Urinary bladder (tissue), 4 donors: ENCODE results near the gene KRTAP29-1. TPM values are rescaled to one million over a fixed set of nuclear protein-coding genes. Genes with fewer than 3 reads are reported as not detected.
"Not testable (repeated sequence)": the region's sequence is repeated elsewhere in the genome, so short reads cannot be mapped to it uniquely, and the experiment has no call there.

ENCODE experiments used
- DNase-seq: peaks from one replicate; pipeline ENCODE4 v3.0.0-alpha.2; 2015; ENCODE audit errors: extremely low spot score
- H3K27ac ChIP-seq: one replicate; pipeline ENCODE4 v1.5.1; 2013; ENCODE audit warnings: low read depth, mild to moderate bottlenecking, moderate library complexity
- H3K36me3 ChIP-seq: one replicate; pipeline ENCODE4 v1.6.1; 2013; ENCODE audit warnings: mild to moderate bottlenecking, moderate library complexity; ENCODE audit not compliant: insufficient read depth
- H3K4me1 ChIP-seq: one replicate; pipeline ENCODE4 v1.6.1; 2013; ENCODE audit warnings: mild to moderate bottlenecking, moderate library complexity; ENCODE audit not compliant: insufficient read depth
- H3K4me3 ChIP-seq: one replicate; pipeline ENCODE4 v1.5.1; 2013; ENCODE audit warnings: low read depth, low read length
- WGBS: extraction: QIAGEN DNeasy Blood & Tissue Kit; methylation state at CpG from one replicate; pipeline ENCODE4 v1.1.7; 2013; 5-methylcytosine and 5-hydroxymethylcytosine counted together
- polyA plus RNA-seq: library from polyadenylated mRNA; stranded (reverse); fragments of 200-250 nt; gene quantifications from one replicate; pipeline ENCODE4 v1.2.3, GENCODE V29; 2013
- total RNA-seq: library from RNA; depleted of rRNA; stranded (reverse); fragments of >200 nt; gene quantifications from one replicate; pipeline ENCODE4 v1.2.3, GENCODE V29; 2014
- donor health status: healthy with polysubstance abuse.
- donor health status: healthy.

Gene KRTAP29-1
- total RNA-seq (not detected), polyA plus RNA-seq (not detected)

- Histone ChIP-seq H3K4me1 (no peaks in the 10 kb centered on the region), H3K4me3 (no peak within 1 kb of the TSS), H3K36me3 (no peaks in the 10 kb centered on the region), H3K27ac (no peak within 1 kb of the TSS)
- 65% methylated on average over 11 of the region's 11 CpGs for WGBS
- no peak for DNase-seq
Measured at GRCh38 chr17:41301916-41302901, at the start of gene KRTAP29-1. TSS of gene KRTAP29-1 (minus strand) at chr17:41302851. CDS start at chr17:41302851, 0 bp downstream.

- no peak for DNase-seq
- H3K4me1 ChIP-seq, result no peaks in the 10 kb centered on the region
- H3K36me3 ChIP-seq, result no peaks in the 10 kb centered on the region
- 83% methylated on average over 2 of the region's 2 CpGs for WGBS
- no peak overlapping the region for H3K27ac ChIP-seq
- H3K4me3 ChIP-seq, result no peak overlapping the region
Measured at GRCh38 chr17:41351177-41351576, 48.5 kb upstream of the KRTAP29-1 start.

GRCh38 chr17:41350381-41350878 lies 47.8 kb upstream of the KRTAP29-1 start, which contains the start of gene KRT33A:
TSS of gene KRT33A (minus strand) at chr17:41350828. CDS start at chr17:41350767, 61 bp downstream.
- H3K27ac ChIP-seq, H3K36me3 ChIP-seq, H3K4me3 ChIP-seq, H3K4me1 ChIP-seq, DNase-seq: not testable (repeated sequence)
- 89% methylated on average over 16 of the region's 16 CpGs for whole genome bisulfite sequencing

GRCh38 chr17:41347869-41348760 lies 45.5 kb upstream of the KRTAP29-1 start:
- H3K36me3 ChIP-seq, result no peaks in the 10 kb centered on the region
- H3K4me1 ChIP-seq, result no peaks in the 10 kb centered on the region
- H3K27ac ChIP-seq, result no peak overlapping the region
- DNase-seq, result no peak
- no peak overlapping the region for H3K4me3 ChIP-seq
- WGBS, result 80% methylated on average over 7 of the region's 7 CpGs

GRCh38 chr17:41346421-41346820 lies 43.8 kb upstream of the KRTAP29-1 start:
- H3K4me1 ChIP-seq, H3K27ac ChIP-seq, H3K36me3 ChIP-seq, H3K4me3 ChIP-seq, DNase-seq: not testable (repeated sequence)
- WGBS, result 93% methylated on average over 16 of the region's 16 CpGs

- DNase-seq, result no peak
- 82% methylated on average over 3 of the region's 3 CpGs for WGBS
- H3K27ac ChIP-seq, result no peak overlapping the region
- H3K4me1 ChIP-seq, result no peaks in the 10 kb centered on the region
- no peak overlapping the region for H3K4me3 ChIP-seq
- no peaks in the 10 kb centered on the region for H3K36me3 ChIP-seq
Measured at GRCh38 chr17:41345992-41346391, 43.3 kb upstream of the KRTAP29-1 start.

- no peak for DNase-seq
- Histone ChIP-seq H3K36me3 (no peaks in the 10 kb centered on the region), H3K27ac (no peak overlapping the region), H3K4me1 (no peaks in the 10 kb centered on the region), H3K4me3 (no peak overlapping the region)
- 77% methylated on average over 3 of the region's 3 CpGs for WGBS
Measured at GRCh38 chr17:41343029-41343428, 40.4 kb upstream of the KRTAP29-1 start.

- 49% methylated on average over 7 of the region's 7 CpGs for WGBS
- no peak overlapping the region for H3K27ac ChIP-seq
- no peaks in the 10 kb centered on the region for H3K4me1 ChIP-seq
- DNase-seq, result no peak
- H3K36me3 ChIP-seq, result no peaks in the 10 kb centered on the region
- no peak overlapping the region for H3K4me3 ChIP-seq
Measured at GRCh38 chr17:41340934-41341861, 38.5 kb upstream of the KRTAP29-1 start.

- WGBS, result 53% methylated on average over 3 of the region's 3 CpGs
- DNase-seq, result no peak
- no peak overlapping the region for H3K27ac ChIP-seq
- no peaks in the 10 kb centered on the region for H3K4me1 ChIP-seq
- no peak overlapping the region for H3K4me3 ChIP-seq
- H3K36me3 ChIP-seq, result no peaks in the 10 kb centered on the region
Measured at GRCh38 chr17:41340494-41340893, 37.8 kb upstream of the KRTAP29-1 start.

- 61% methylated on average over 2 of the region's 2 CpGs for WGBS
- Histone ChIP-seq H3K36me3 (no peaks in the 10 kb centered on the region), H3K27ac (no peak overlapping the region), H3K4me1 (no peaks in the 10 kb centered on the region), H3K4me3 (no peak overlapping the region)
- no peak for DNase-seq
Measured at GRCh38 chr17:41339571-41340172, 37.0 kb upstream of the KRTAP29-1 start.

GRCh38 chr17:41338961-41339485 lies 36.4 kb upstream of the KRTAP29-1 start:
- no peak overlapping the region for H3K4me3 ChIP-seq
- no peaks in the 10 kb centered on the region for H3K4me1 ChIP-seq
- peak; percentile 23 for DNase-seq
- H3K36me3 ChIP-seq, result no peaks in the 10 kb centered on the region
- 54% methylated on average over 5 of the region's 5 CpGs for WGBS
- no peak overlapping the region for H3K27ac ChIP-seq

GRCh38 chr17:41335747-41336146 lies 33.1 kb upstream of the KRTAP29-1 start:
- DNase-seq, result no peak
- Histone ChIP-seq H3K4me1 (no peaks in the 10 kb centered on the region), H3K4me3 (no peak overlapping the region), H3K36me3 (no peaks in the 10 kb centered on the region), H3K27ac (no peak overlapping the region)
- 92% methylated on average over 1 of the region's 1 CpG for WGBS
